Gastrocnemius medialis (tissue), 4 donors: Measurements from ENCODE around the gene SMAD9. TPM values are rescaled to one million over a fixed set of nuclear protein-coding genes. Genes with fewer than 3 reads are reported as not detected.

ENCODE experiments used
- ATAC-seq, 2 donors: fragments of 150-250 bp; one replicate each; pipeline ENCODE4 v1.9.1; 2016
- DNase-seq, 2 donors: peaks; one replicate each; pipeline ENCODE4 v3.0.0-alpha.2; 2019
- H3K27ac ChIP-seq, 4 donors: fragments of 200-600 bp; sonication (generic); 1 replicate in 1 of 4; 2 replicates in 3 of 4; pipeline ENCODE4 v1.5.1; 2016 to 2018; ENCODE audit warnings: mild to moderate bottlenecking in 2 of 4, moderate library complexity in 1 of 4
- H3K27me3 ChIP-seq, 3 donors: fragments of 200-600 bp; sonication (generic) in 2 of 3; 1 replicate in 1 of 3; 2 replicates in 2 of 3; pipeline versions ENCODE4 v1.5.1 to v1.6.0; 2016 to 2019; ENCODE audit warnings: mild to moderate bottlenecking in 1 of 3, moderate library complexity in 1 of 3
- H3K36me3 ChIP-seq, 2 donors: fragments of 200-600 bp; sonication (generic) in 1 of 2; one replicate each; pipeline ENCODE4 v1.5.1; 2017 to 2018
- H3K4me1 ChIP-seq, 2 donors: fragments of 200-600 bp; sonication (generic) in 1 of 2; one replicate each; pipeline ENCODE4 v1.5.1; 2016 to 2017; ENCODE audit warnings: mild to moderate bottlenecking in 2 of 2
- H3K4me3 ChIP-seq, 4 donors: fragments of 200-600 bp; sonication (generic) in 3 of 4; 1 replicate in 1 of 4; 2 replicates in 3 of 4; pipeline ENCODE4 v1.5.1; 2016 to 2019; ENCODE audit warnings: mild to moderate bottlenecking in 2 of 4
- H3K9me3 ChIP-seq, 3 donors: fragments of 200-600 bp; sonication (generic) in 2 of 3; 1 replicate in 1 of 3; 2 replicates in 2 of 3; pipeline ENCODE4 v1.5.1; 2016 to 2019
- POLR2A ChIP-seq, 2 donors: fragments of 450-650 bp; IDR thresholded peaks; one replicate each; pipeline ENCODE4 v1.6.1; 2017; ENCODE audit warnings: antibody characterized with exemption in 2 of 2, mild to moderate bottlenecking in 2 of 2, moderate library complexity in 2 of 2
- in situ Hi-C, 4 donors: fragments of 200-750 bp; cut with MboI; loops; one replicate each; pipeline versions ENCODE4 v1.15.0 to v1.8.0; 2017; ENCODE audit warnings: low sequenced_read_pairs in 4 of 4
- intact Hi-C: fragments of 100-400 bp; cut with DNase I; formaldehyde crosslinking; loops from one replicate; pipeline ENCODE4 v1.15.1; 2023; ENCODE audit warnings: low total_unique reads
- total RNA-seq, 4 donors: library from RNA; depleted of rRNA; stranded (reverse); fragments of >200 nt; gene quantifications; one replicate each; pipeline versions ENCODE4 v1.1.0 to v1.2.3, GENCODE V29; 2016
- TF ChIP-seq, protein P1 (sequence below), 5 experiments: fragments of 450-650 bp in 3 of 5; fragments of 200-600 bp in 2 of 5; sonication (generic) in 2 of 5; IDR thresholded peaks in 4 of 5; conservative IDR thresholded peaks in 1 of 5; 1 replicate in 4 of 5; 2 replicates in 1 of 5; pipeline ENCODE4 v1.5.1; 2016 to 2019; ENCODE audit warnings: antibody characterized with exemption in 5 of 5, mild to moderate bottlenecking in 3 of 5, moderate library complexity in 3 of 5

SMAD9 gene
- total RNA-seq, 4 donors from 2014 or later = 2.2 to 14.9 (median 6.5) TPM

DNA sequence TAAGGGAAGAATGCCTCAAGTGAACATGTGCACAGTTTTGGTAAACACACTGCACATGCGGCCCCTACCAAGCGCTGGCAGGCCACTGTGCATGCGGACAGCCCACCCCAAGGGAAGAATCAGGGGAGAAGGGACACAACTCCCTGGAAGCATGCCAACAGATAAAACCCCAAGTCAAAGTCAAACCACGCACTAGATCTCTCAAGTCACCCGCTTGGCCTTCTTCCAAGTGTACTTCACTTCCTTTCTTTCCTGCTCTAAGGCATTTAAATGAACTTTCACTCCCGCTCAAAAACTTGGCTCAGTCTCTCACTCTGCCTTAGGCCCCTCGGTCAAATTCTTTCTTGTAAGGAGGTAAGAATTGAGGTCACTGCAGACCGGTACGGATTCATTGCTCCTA, 105.6 kb downstream of the SMAD9 start:
- no peak overlapping the region for H3K4me3 ChIP-seq
- H3K27me3 ChIP-seq = no peaks in the 10 kb centered on the region
- TF ChIP-seq, protein P1, sequence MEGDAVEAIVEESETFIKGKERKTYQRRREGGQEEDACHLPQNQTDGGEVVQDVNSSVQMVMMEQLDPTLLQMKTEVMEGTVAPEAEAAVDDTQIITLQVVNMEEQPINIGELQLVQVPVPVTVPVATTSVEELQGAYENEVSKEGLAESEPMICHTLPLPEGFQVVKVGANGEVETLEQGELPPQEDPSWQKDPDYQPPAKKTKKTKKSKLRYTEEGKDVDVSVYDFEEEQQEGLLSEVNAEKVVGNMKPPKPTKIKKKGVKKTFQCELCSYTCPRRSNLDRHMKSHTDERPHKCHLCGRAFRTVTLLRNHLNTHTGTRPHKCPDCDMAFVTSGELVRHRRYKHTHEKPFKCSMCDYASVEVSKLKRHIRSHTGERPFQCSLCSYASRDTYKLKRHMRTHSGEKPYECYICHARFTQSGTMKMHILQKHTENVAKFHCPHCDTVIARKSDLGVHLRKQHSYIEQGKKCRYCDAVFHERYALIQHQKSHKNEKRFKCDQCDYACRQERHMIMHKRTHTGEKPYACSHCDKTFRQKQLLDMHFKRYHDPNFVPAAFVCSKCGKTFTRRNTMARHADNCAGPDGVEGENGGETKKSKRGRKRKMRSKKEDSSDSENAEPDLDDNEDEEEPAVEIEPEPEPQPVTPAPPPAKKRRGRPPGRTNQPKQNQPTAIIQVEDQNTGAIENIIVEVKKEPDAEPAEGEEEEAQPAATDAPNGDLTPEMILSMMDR (IDR thresholded peaks at IDR 0.05 in 4 of 5, conservative IDR thresholded peaks at IDR 0.05 in 1 of 5) = no peak
- TF ChIP-seq POLR2A (IDR thresholded peaks at IDR 0.05) = no peak
- in situ Hi-C loops = no loop called here
- intact Hi-C loops = no loop called here
- DNase-seq (no peak), ATAC-seq (no peak)
- H3K4me1 ChIP-seq = peaks cover 0 to under 1% of the 10 kb centered on the region in 2 donors
- H3K27ac ChIP-seq = no peak overlapping the region
- no peaks in the 10 kb centered on the region for H3K9me3 ChIP-seq
- H3K36me3 ChIP-seq = no peaks in the 10 kb centered on the region

DNA sequence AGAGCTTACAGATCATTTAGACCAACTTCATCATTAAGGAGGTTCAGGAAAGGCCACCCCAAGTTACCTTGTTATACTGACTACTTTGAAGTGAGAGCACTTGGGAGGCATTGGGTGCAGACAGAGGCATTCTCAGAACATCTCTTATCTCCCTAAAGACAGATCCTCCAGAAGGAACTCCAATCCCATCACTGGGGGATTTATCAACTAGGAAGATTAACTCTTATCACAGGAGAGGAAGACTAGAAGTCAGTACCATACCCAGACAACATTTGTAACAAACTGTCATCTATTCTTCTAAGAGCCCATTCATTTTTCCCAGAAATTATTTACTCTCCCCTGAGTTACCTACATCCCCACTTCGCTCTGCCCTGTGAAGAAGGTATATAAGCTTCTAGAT, 106.8 kb downstream of the SMAD9 start:
- Histone ChIP-seq H3K9me3 (no peaks in the 10 kb centered on the region), H3K27ac (no peak overlapping the region), H3K4me1 (no peaks in the 10 kb centered on the region), H3K4me3 (no peak overlapping the region), H3K36me3 (no peaks in the 10 kb centered on the region), H3K27me3 (no peaks in the 10 kb centered on the region)
- DNase-seq (no peak), ATAC-seq (no peak)
- TF ChIP-seq POLR2A (IDR thresholded peaks at IDR 0.05) = no peak
- TF ChIP-seq, protein P1 (IDR thresholded peaks at IDR 0.05 in 4 of 5, conservative IDR thresholded peaks at IDR 0.05 in 1 of 5) = no peak
- in situ Hi-C loops (no loop called here), intact Hi-C loops (no loop called here)

DNA sequence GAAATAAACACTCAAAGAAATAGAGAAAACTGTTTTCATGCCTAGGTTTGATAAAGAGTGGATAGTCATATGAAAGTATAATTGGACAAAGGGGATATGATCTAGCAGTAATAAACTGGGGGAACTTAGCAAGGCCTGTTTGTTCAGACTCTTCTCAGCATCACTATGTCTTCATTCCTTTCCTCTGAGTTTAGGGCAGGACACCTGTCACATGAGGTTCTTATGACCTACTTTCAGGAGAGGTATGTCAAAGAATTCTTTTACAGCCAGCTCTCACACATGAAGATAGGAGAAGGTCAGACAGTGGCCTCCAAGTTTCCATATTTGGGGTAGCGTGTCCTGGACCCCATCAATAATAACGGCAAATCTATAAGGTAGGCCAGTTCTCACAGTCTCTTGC, 112.4 kb downstream of the SMAD9 start:
- Histone ChIP-seq H3K27me3 (no peaks in the 10 kb centered on the region), H3K27ac (no peak overlapping the region), H3K36me3 (no peaks in the 10 kb centered on the region), H3K9me3 (no peaks in the 10 kb centered on the region), H3K4me1 (no peaks in the 10 kb centered on the region), H3K4me3 (no peak overlapping the region)
- ATAC-seq = no peak
- TF ChIP-seq, protein P1 (IDR thresholded peaks at IDR 0.05 in 4 of 5, conservative IDR thresholded peaks at IDR 0.05 in 1 of 5) = no peak
- TF ChIP-seq POLR2A (IDR thresholded peaks at IDR 0.05) = no peak
- in situ Hi-C loops = no loop called here
- intact Hi-C loops = no loop called here
- no peak for DNase-seq

- in situ Hi-C loops (no loop called here), intact Hi-C loops (no loop called here)
- DNase-seq (no peak), ATAC-seq (no peak)
- no peak overlapping the region for H3K4me3 ChIP-seq
- H3K27ac ChIP-seq = no peak overlapping the region
- H3K4me1 ChIP-seq = no peaks in the 10 kb centered on the region
- no peaks in the 10 kb centered on the region for H3K9me3 ChIP-seq
- no peaks in the 10 kb centered on the region for H3K36me3 ChIP-seq
- TF ChIP-seq POLR2A (IDR thresholded peaks at IDR 0.05) = no peak
- H3K27me3 ChIP-seq = no peaks in the 10 kb centered on the region
These were observed 113.9 kb downstream of the SMAD9 start for GRCh38 chr13:36806102-36806501.

DNA sequence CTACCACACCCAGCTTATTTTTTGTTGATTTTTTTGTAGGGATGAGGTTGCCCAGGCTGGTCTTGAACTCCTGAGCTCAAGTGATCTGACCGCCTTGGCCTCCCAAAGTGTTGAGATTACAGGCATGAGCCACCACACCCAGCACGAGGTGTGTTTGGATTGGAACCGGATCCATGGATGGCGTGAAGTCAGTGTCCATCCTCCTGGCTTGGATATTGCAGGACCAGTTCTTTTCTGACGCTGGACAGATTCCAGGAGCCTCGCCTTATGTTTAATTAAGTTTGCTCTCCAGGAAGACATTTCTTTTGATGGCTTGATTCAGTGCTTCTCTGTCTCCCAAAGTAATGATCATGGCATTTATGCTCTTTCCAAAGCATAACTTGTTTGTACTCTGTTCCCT, 115.5 kb downstream of the SMAD9 start:
- ATAC-seq = no peak
- Histone ChIP-seq H3K27me3 (no peaks in the 10 kb centered on the region), H3K36me3 (no peaks in the 10 kb centered on the region), H3K4me3 (no peak overlapping the region), H3K9me3 (no peaks in the 10 kb centered on the region), H3K27ac (no peak overlapping the region), H3K4me1 (no peaks in the 10 kb centered on the region)
- intact Hi-C loops (no loop called here), in situ Hi-C loops (no loop called here)
- TF ChIP-seq, protein P1 (IDR thresholded peaks at IDR 0.05 in 4 of 5, conservative IDR thresholded peaks at IDR 0.05 in 1 of 5) = no peak
- no peak for TF ChIP-seq POLR2A (IDR thresholded peaks at IDR 0.05)
- DNase-seq = no peak
